Measurements from ENCODE around the gene IL5. TPM values are rescaled to one million over a fixed set of nuclear protein-coding genes. Genes with fewer than 3 reads are reported as not detected.
A peak's percentile ranks its signal among the peaks of the same experiment; 100 is the strongest.

The IL5 gene
- total RNA-seq, 1 donor from 2014 or later: 113 TPM

DNA sequence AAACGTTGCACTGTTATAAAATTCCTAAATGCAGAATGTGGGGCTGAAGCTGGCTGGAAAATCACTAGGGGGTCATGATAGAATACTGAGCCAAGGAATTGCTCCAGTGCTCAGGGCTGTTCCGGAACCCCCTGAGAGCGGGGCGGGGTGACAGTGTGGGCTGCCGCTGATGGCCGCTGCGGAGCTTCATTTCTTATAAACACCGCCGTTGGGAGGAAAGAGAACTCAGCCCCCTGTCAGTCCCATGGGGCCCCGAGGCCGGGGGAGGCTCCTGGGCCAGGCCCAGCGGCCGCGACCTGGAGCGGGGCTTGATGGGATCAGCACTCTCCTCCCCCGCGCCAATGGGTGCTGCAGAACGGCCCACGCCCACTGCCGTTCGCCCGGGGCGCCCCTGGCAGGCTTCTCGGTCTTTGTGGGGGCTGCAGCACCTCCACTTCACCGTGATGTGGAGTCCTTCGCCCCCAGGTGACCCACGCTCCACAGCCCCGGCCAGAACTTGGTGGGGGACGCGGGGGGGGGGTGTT, 47.6 kb downstream of the IL5 start:
- Mint-ChIP-seq H3K27me3 (ENCODE audit: low read depth) (no peaks in the 10 kb centered on the region), H3K4me3 (ENCODE audit: low read depth) (peak overlapping the region; percentile 88), H3K36me3 (ENCODE audit: low read depth) (no peaks in the 10 kb centered on the region), H3K4me1 (ENCODE audit: low read depth) (peaks cover 56% of the 10 kb centered on the region), H3K9me3 (no peaks in the 10 kb centered on the region), H3K27ac (peak overlapping the region; percentile 91)
- intact Hi-C loops (cut with micrococcal nuclease): loop anchor here (1.0 to 10.0 kb wide), 6 partner anchors 70 to 559 kb away; partner anchors contain the start of genes AFF4 and HSPA4
- peak; percentile 74 for DNase-seq (ENCODE audit: low spot score)

- DNase-seq (ENCODE audit: low spot score): no peak
- peaks cover 13% of the 10 kb centered on the region for H3K36me3 Mint-ChIP-seq (ENCODE audit: low read depth)
Measured at GRCh38 chr5:132493821-132494220, 49.5 kb downstream of the IL5 start.

GRCh38 chr5:132493241-132493640, 50.1 kb downstream of the IL5 start:
- Mint-ChIP-seq H3K9me3 (no peaks in the 10 kb centered on the region), H3K4me1 (ENCODE audit: low read depth) (peaks cover 59% of the 10 kb centered on the region), H3K27me3 (ENCODE audit: low read depth) (no peaks in the 10 kb centered on the region), H3K36me3 (ENCODE audit: low read depth) (peaks cover 18% of the 10 kb centered on the region), H3K4me3 (ENCODE audit: low read depth) (no peak overlapping the region), H3K27ac (peak overlapping the region; percentile 91)
- DNase-seq (ENCODE audit: low spot score): peak; percentile 8
- intact Hi-C loops (cut with micrococcal nuclease): loop anchor here (5.0 to 10.0 kb wide), 6 partner anchors 36 to 1499 kb away; partner anchors contain the start of genes AFF4, HSPA4 and SLC22A4

More at GRCh38 chr5:132493821-132494220, 49.5 kb downstream of the IL5 start:
- intact Hi-C loops (cut with micrococcal nuclease): loop anchor here (1.0 to 10.0 kb wide), 7 partner anchors 37 to 1498 kb away; partner anchors contain the start of genes AFF4, GDF9, HSPA4 and SLC22A4
- Mint-ChIP-seq H3K27me3 (ENCODE audit: low read depth) (no peaks in the 10 kb centered on the region), H3K9me3 (no peaks in the 10 kb centered on the region), H3K4me3 (ENCODE audit: low read depth) (peak overlapping the region; percentile 10), H3K27ac (peak overlapping the region; percentile 91), H3K4me1 (ENCODE audit: low read depth) (peaks cover 57% of the 10 kb centered on the region)

DNA sequence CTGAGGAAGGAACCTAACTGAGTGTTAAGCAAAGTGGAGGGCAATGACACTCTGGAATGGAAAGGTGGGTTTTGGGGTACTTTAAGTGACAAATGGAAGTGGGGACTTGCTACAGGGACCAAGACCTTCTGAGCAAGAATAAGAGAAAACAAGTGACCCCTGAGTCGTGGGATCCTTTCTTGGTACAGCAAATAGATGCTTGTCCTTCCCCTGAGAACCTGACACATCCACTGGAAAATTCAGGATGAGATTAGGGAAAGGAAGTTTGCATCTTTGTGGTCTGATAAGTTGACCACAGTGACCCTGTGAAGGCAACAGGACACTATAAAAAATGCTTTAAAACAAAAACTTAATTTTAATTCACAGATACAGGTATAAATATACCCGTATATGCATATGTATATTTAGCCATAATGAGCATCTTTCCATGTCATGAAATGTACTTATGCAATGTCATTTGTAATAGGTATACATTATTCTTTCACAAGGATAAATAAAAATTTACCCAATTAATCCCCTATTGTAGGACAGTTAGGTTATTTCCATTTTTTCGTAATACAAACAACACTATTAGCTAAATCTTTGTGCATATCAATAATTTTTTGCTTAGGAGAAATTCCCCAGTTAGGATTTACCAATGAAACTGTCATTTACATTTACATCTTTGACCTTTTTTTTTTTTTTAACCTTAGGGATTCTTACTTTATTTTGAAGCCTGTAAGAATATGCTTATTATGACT, 50.8 kb downstream of the IL5 start:
- no peak for DNase-seq (ENCODE audit: low spot score)
- Mint-ChIP-seq H3K27me3 (ENCODE audit: low read depth) (no peaks in the 10 kb centered on the region), H3K4me1 (ENCODE audit: low read depth) (peaks cover 64% of the 10 kb centered on the region), H3K4me3 (ENCODE audit: low read depth) (peak overlapping the region; percentile 84), H3K27ac (peak overlapping the region; percentile 74), H3K36me3 (ENCODE audit: low read depth) (peaks cover 25% of the 10 kb centered on the region), H3K9me3 (no peaks in the 10 kb centered on the region)
- intact Hi-C loops (cut with micrococcal nuclease): loop anchor here (5.0 to 10.0 kb wide), 6 partner anchors 35 to 1500 kb away; partner anchors contain the start of genes AFF4, HSPA4 and SLC22A4

Other genes with a start within 250 kb of the IL5 start
- gene SLC22A4, start 249.1 kb downstream of the IL5 start, total RNA-seq: 1.7 and 2.3 TPM in 2 replicates
- gene SLC22A5, start 173.8 kb downstream of the IL5 start, total RNA-seq: 4.8 and 5.1 TPM in 2 replicates
- gene IRF1, start 52.7 kb downstream of the IL5 start, total RNA-seq: 155 TPM in 2 replicates
- gene RAD50, start 13.5 kb upstream of the IL5 start, total RNA-seq: 49.2 and 55.8 TPM in 2 replicates
- 777 and 830 TPM in 2 replicates for gene IL13, start 114.7 kb upstream of the IL5 start, total RNA-seq
- 21.6 and 25.8 TPM in 2 replicates for gene IL4, start 130.5 kb upstream of the IL5 start, total RNA-seq
- 40.7 and 41.4 TPM in 2 replicates for gene KIF3A, start 194.0 kb upstream of the IL5 start, total RNA-seq
- 7.6 and 7.7 TPM in 2 replicates for gene CCNI2, start 203.9 kb upstream of the IL5 start, total RNA-seq
- gene SEPTIN8, start 233.7 kb upstream of the IL5 start, total RNA-seq: 34.9 and 35.9 TPM in 2 replicates